HG03280 (cell line): ENCODE results near the gene VANGL1.

Source experiments
- ATAC-seq: cut with Tn5 transposase; IDR thresholded peaks from one replicate; pipeline ENCODE4 v1.9.1; 2021; ENCODE audit warnings: mild to moderate bottlenecking, moderate library complexity; ENCODE audit not compliant: unreplicated experiment

The VANGL1 gene

DNA sequence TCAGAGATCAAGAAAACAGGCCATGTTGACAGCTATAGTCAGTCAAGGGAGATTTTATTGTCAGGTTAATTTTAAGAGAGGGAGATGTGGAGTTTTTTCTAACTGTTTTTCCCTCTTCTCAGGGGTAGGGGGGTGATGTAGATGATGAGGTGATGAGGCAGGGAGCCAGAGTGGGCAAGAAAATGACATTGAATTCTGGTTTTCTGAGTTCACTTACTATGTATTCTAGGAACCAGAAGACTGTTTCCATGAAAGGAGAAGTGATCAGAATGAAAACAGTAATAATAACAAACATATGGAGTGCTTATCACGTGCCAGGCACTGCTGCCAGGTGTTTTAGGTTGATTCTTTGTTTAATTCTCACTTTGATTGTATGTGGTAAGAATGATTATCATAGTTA, 86.6 kb downstream of the VANGL1 start:
- no peak for ATAC-seq

DNA sequence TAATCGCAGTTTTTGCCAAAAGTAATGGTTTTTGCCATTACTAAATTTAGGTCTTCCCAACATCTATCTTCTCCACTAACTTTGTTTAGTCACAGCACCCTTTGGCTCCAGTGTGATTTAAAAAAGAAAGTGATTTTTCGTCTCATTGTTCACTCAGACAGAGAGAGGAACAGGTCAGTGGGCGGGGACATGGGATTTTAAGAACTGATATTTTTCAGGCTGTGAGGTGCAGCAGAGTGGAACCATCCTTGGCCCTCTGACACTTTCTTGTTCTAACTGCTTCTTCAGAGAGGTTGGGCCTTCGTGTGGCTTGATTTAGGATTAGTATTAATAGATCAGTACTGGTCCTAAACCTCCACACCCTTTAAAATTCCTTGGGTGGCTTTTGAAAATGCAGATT, 88.0 kb downstream of the VANGL1 start:
- ATAC-seq = peak; percentile 73

DNA sequence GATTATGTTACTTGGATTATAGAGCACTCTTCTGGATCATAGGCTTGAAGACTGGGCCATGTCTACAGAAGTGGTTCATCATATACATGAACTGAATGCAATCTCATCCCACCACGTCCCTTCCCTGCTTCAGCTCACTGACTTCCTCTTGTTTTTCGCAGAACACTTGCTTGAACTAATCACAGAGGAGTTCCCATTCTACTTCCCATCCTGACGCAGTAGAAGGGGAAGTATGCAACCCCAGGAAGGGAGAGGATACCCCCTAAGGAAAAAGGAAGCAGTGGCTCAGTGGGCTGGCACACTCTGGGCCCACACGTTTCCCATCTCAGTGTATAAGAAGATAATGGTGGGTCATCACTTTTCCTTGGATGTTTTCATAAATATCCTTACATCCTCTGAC, 90.5 kb downstream of the VANGL1 start:
- ATAC-seq = no peak

DNA sequence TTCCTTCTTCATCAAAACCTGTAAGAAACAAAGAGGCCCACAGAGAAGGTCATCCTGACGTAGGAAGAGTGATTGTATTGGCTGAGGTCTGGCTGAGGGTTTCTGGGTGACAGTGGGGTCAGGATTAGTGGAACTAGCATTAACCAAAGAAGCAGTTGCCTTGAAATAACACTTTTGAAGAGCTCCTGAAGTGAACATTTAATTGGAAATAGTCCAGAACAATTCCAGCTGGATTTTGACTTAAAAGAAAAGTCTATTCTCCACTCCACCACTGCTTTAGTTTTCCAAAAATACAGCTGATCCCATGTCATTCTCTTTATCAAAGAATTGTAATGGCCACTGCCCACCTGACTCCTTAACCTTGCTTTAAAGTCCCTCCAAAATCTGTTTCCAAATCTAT, 99.0 kb downstream of the VANGL1 start:
- no peak for ATAC-seq

DNA sequence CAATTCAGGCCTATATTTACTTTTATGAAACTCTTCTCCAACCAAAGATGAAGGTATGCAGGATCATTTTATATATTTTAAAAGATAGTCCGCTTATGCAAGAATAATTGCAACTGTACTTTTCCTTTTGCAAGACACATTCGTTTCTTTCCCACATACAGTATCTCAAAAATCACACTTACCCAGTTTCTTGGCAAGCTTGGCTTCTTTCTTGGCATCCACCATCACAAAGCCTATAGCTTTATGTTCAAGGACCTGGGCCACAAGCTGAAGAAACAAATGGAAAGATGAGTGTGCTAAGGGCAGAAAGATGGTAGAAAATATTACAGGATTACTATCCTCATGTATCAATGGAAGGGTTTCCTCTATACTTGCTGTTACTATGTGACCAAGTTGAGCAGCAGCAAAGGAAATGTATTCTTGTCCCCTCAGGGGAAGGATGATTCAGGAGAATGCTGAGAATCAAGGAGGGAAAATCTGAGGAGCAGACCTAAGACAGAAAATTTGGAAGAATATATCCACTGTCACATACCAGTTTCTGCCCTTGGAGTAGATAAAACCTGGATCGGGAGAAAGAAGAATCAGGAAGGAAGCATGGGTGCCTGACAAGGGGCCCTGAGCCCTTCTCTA, 103.0 kb downstream of the VANGL1 start:
- no peak for ATAC-seq

DNA sequence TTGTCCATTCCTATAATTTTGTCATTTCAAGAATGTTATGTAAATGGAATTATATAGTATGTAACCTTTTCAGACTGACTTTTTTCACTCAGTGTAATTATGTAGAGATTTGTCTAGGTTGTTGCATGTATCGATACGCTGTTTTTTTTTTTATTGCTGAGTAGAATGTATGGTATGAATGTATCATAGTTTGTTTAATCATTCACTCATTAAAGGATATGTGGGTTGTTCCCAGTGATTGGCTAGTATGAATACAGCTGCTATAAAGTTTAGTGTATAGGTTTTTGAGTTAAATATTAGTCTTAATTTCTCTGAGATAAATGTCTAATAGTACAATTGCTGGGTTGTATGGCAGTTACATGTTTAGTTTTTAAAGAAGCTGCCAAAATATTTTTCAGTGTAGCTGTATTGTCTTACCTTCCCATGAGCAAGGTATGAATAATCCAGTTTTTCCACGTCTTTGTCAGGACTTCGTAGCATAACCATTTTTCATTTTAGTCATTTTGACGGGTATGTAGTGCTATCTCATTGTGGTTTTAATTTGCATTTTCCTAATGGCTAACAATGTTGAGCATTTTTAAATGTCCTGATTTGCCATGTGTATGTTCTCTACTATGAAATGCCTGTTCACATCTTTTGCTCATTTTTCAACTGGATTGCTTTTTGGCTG, 104.4 kb downstream of the VANGL1 start:
- no peak for ATAC-seq
